ENCODE measurements around the gene KTI12.
"Not testable (repeated sequence)": the region's sequence is repeated elsewhere in the genome, so short reads cannot be mapped to it uniquely, and the experiment has no call there.

Gene KTI12, protein sequence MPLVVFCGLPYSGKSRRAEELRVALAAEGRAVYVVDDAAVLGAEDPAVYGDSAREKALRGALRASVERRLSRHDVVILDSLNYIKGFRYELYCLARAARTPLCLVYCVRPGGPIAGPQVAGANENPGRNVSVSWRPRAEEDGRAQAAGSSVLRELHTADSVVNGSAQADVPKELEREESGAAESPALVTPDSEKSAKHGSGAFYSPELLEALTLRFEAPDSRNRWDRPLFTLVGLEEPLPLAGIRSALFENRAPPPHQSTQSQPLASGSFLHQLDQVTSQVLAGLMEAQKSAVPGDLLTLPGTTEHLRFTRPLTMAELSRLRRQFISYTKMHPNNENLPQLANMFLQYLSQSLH

DNA sequence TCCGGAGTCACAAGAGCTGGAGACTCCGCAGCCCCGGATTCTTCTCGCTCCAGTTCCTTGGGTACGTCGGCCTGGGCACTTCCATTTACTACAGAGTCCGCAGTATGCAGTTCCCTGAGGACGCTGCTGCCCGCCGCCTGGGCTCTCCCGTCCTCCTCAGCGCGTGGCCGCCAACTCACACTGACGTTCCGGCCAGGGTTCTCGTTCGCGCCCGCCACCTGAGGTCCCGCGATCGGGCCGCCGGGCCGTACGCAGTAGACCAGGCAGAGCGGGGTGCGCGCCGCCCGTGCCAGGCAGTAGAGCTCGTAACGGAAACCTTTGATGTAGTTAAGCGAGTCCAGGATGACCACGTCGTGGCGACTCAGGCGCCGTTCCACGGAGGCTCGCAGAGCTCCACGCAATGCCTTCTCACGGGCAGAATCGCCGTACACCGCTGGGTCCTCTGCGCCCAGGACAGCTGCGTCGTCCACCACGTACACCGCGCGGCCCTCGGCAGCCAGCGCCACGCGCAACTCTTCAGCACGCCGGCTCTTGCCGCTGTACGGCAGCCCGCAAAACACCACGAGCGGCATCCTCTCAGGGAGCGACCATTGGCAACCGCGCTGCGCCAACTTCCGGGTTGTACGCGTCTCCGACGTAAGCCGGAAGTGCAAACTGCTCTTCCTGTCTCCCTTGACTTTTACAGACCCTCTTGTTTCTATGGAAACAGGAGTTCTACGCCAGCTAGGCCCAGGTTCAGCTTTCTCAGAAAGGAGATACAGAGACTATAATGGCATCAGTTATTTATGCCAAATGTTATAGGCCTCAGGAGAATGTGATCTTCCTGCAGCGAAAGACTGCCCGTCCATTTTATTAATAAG is at the start of gene KTI12:
TSS of gene KTI12 (minus strand) at position 621 of the 860 bp plus-strand sequence. CDS start at position 572, 49 bp downstream.
- peak; percentile 71 for DNase-seq (ENCODE audit: low read depth)

DNA sequence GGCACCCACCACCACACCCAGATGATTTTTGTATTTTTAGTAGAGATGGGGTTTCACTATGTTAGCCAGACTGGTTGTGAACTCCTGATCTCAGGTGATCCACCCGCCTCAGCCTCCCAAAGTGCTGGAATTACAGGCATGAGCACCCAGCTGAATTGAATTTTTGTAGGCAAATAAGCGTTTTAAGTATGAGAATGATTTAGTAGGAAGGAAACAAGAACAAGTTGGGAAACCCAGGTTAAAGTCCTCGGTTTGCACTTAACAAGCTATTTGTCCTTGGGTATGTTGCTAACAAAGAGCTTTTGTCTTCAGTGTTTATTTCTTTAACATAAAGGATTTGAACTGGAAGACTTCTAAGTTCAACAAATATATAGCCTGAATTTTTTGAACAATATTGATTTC is 46.4 kb upstream of the KTI12 start:
- DNase-seq (ENCODE audit: low read depth): no peak

DNA sequence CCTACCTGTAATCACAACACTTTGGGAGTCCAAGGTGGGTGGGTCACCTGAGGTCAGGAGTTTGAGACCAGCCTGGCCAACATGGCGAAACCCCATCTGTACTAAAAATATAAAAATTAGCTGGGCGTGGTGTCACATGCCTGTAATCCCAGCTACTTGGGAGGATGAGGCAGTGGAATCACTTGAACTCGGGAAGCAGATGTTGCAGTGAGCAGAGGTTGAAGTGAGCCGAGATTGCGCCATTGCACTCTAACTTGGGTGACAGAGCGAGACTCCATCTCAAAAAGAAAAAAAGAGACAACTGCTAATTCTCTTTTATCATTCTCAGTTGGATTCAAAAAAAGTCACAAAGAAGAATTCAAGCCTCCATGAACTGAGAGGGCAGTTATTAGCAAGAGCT is 43.7 kb upstream of the KTI12 start:
- DNase-seq (ENCODE audit: low read depth): not testable (repeated sequence)

DNA sequence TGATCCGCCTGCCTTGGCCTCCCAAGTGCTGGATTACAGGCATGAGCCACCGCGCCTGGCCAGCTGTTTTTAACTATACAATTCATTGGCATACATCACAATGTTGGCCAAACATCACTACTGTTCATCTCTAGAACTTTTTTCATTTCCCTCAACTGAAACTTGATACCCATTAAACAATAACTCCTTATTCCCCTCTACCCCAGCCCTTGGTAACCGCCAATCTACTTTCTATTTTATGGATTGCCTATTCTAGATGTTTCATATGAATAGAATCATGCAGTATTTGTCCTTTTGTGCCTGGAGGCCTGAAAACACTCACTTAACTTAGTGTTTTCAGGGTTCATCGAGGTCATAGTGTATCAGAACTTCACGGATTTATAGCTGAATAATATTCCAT is 38.7 kb upstream of the KTI12 start:
- no peak for DNase-seq (ENCODE audit: low read depth)

DNA sequence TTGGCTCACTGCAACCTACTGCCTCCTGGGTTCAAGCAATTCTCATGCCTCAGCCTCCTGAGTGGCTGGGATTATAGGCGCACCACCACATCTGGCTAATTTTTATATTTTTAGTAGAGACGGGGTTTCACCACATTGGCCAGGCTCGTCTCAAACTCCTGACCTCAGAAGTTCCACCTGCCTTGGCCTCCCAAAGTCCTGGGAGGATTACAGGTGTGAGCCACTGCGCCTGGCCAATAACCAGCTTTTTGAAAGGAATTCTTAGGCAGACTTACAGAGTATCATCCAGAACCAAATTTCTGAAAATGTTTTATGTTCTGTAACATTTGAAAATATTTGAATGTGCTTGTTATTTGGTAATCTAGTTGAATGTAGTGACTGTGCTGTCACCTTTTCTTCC is 37.1 kb upstream of the KTI12 start:
- DNase-seq (ENCODE audit: low read depth): no peak

DNA sequence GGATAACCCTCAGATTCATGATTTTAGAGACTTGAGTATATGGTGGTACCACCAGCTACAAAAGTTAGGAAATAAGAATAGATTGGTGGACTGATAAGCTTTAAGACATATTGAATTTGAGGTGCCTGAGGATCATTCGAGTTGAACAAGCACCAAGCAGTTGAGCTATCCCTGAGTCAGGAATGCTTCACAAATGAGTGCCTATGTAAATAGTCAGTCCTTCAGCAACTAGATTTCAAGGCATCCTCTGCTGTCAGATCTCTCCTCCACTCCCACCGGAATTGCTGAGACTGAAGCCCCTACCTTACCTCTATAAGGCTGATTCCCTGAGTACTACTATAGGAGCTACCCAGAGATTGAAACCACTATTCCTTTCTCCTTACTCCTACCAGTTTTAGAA is 29.6 kb upstream of the KTI12 start:
- DNase-seq (ENCODE audit: low read depth): no peak

DNA sequence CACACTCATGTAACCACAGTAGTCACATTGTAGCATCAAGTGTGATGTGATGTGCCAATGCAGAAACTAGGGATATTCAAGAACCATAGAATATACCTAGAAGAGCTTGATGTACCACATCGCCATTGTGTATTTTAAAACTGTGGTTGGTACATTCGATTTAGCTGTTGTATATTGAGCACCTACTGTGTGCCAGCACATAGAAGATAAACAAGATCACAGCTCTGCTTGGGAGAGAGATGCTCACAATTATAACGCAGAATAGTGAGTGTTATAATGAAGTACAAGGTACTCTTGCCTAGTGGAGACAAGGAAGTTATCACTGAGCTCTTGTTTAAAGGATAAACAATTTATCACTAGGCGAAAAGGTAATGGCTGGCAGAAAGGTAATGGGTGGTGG is 27.2 kb upstream of the KTI12 start:
- DNase-seq (ENCODE audit: low read depth): no peak

DNA sequence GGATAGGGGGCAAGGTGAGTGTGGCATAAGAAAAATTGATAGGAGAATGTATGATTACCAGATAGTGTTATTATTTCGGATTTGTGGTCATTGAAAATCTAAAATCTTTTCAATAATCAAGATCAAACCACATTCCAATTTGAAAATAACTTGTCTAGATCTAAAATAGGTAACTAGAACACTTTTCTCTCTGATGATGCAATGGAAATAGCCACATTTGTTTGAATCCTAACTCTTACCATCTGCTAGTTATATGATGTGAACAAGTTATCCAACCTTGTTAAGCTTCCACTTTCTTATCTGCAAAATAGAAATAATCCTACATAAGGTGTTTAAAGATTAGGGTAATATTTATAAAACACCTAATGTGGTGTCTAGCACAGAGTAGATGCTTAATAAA is 26.3 kb upstream of the KTI12 start:
- DNase-seq (ENCODE audit: low read depth): no peak

DNA sequence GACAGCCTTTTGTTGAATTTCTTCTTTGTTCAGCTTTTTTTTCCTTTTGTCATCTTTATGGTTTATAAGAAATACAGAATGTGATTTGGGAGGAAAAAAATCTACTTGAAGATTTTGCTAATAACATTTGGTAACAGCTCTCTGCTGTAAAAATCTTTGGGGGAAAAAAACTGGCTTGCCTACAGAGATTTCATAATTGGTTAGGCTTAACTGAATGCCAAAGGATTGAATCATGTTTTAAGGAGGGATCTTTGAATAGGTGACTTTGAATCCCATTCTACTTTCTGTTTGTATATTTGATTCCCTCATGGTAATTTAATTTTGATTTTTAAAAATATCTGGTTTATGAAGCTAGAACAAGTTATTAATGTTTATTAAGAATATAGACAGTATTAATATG is 25.7 kb upstream of the KTI12 start:
- DNase-seq (ENCODE audit: low read depth): no peak

DNA sequence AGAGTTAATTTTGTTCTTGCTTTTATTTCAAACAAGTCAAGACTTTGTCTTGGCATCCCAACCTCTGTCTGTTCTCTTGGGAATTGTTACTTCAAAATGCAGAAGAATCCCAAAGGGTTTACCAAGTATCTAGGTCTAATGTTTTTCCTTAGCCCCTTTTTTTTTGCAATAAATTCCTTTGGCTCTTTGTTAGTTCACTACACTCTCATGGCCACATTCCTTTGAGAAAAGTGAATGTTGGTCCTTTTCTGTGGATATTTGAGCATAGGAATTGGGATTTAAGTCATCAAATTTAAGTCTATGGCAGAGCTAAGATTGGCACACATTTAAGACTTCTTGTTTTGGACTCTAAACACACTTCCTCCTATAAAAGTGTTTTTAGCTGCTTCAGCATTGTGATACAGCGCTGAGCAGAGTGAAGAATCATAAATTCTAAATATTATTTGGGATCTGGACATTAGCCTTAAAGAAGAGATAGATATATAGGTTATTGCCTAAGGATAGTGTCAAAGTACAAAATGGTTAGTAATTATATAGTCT is 24.3 kb upstream of the KTI12 start:
- no peak for DNase-seq (ENCODE audit: low read depth)

DNA sequence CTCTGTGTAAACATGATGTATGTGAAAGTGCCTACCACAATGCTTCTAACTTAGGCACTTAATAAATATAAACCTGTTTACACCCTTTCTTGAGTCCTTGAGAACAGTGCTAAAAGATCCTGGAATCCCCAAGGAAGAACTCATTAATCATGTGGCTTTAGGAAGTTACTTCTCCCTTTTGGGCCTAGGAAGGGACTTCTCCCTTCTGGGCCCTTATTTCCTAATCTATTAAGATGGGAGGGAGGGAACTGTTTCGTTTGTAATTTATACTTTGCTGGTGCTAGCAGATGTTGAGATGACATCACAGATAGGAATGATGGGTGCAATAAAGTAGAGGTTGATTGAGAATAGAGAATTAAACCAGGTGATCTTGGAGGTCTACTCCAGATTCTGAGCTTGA is 23.6 kb upstream of the KTI12 start:
- DNase-seq (ENCODE audit: low read depth): no peak

DNA sequence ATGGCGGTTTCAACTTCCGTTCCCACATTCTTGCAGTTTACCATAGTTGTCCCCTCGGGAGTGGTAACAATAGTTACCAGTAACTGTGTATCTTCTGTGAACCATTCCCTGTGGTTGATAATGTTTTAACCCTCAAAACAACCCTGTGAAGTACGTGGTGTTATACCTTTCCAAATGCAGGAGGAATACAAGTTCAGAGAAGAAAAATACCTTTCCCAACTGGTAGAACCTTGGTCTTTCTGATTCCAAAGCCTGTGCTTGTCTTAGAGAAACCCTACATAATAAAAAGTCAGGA is 23.3 kb upstream of the KTI12 start:
- DNase-seq (ENCODE audit: low read depth): no peak

DNA sequence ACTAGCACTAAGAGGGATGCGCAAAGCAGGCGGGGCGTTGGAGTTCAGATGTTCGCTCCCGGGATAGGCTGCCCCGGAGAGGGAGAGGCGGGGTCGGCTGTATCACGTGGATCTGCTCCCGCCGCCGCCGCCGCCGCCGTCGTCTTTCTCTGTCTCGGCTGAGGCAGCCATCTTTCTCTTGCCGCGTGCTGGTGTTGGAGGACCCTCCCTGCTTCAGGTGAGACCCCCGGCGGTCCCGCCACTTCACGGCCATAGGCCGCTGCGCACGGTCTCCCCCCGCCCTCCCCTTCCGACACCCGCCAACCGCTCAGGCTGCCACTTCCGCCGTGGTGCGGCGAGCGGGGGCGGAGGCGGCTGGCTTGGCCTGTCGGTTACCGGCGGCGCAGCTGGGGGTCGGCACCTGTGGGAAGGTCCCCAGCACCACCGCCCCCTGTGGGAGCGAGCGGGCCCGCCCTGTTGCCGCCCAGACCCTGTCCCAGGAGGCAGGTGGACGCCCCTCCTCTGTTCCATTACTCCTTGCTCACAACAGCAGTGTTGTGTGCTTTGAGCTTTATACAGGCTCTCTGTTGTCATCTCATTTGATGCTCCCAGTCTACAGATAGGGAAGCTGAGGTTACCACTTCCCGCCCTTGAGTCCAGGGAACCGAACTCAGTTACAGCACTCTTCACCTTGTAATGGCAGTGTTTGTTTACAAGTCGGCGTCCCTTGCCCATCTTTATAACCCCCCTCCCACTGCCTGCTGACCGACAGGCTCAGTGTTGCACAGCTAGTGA is 22.7 kb upstream of the KTI12 start, which contains the start of gene BTF3L4:
TSS of gene BTF3L4 (plus strand) at position 133 of the 774 bp plus-strand sequence. CDS start 3,553 bp downstream, outside the sequence.
- DNase-seq (ENCODE audit: low read depth): peak; percentile 83

DNA sequence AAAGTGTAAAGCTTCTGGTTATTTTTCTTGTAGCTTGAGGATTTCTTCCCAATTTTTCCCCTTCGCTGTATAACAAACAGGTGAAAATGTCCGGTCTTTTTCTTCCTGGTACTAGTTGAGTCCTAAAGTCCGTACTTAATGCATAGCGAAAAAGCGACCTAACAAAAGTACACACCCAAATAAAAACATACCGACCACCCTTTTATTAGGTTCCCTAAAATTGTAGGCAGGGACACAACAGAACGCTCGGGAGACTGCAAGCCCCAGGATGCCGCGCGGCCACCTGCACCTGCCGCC is 22.2 kb upstream of the KTI12 start:
- no peak for DNase-seq (ENCODE audit: low read depth)

DNA sequence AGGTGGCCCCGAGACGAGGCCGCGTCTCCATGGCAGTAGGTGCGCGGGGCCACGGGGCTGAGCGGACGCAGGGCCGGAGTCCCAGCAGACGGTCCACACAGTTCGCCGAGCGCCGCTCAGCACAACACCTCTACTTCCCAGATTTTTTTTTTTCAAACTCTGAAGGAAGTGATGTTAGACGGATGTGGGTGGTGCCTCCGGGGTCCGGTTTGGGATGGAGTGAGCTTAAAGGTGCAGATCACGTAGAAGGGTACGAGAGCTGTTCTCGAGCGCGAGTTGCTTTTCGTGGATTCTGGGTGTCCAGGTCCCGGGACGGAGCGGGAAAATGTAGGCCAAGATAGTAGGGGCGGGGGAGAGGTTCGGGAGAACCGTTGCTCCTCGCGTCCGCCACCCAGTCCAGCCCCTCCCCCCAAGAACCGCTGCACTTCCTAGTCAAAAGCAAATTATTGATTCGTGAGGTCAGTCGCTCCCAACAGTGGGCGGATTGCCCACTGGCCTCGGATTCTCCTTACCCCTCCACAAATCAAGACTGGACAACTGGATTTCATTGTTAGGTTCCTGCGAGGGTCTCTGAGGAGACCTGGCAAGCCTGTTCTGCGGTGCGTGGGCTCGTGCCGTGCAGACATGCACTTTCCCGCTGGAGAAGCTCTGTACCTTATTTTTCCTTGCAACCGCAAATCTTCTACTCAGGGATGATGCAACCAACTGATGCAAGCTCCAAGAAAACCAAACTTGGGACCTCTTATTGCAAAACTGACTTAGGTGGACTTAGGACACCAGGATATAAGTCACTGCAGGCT is 21.7 kb upstream of the KTI12 start, which contains the start of gene TXNDC12:
TSS of gene TXNDC12 (minus strand) at position 126 of the 800 bp plus-strand sequence. CDS start at position 31, 95 bp downstream.
- DNase-seq (ENCODE audit: low read depth): peak; percentile 31

DNA sequence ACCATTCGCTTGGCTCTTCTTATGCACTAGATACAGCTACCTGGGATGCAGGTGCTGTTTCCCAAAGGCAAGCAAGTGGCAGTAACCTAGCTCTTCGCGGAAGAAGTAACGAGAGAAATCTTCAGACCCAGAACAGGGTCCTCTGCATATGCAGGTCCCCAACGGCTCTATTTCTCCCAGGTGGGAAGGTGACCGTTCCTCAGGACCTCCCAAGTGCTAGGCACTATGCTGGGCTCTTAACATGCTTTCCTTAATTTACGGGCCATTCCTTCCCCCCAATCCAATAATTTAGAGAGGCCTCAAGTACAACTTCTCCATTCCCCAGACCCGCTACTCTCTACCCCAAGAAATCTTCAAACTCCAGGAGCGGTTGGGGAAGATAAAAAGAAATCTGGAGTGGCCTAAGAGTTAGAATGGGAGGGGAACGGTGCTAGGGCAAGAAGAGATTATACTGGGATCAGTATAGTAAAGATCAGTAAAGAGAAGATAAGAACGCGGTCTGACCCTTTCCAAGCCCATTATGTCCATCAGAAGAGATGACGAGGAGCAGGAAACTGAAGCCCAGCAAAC is 21.0 kb upstream of the KTI12 start:
- no peak for DNase-seq (ENCODE audit: low read depth)

DNA sequence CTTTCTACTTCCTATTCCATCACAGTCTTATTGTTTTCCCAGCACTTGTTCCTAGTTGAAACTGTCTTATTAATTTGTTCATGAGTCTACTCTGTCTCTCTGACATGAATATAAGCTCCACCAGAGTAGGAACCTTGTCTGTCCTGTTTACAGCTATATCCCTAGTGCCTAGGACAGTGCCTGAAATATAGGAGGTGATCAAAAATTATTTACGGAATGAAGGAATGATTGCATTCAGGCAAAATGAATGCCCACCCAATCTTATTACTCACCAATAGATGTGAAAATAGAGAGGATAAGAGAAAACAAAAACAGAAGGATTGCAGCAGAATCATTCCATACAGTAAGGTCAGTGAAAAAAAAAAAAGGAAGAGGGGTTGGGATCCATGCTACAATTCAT is 20.3 kb upstream of the KTI12 start:
- no peak for DNase-seq (ENCODE audit: low read depth)

DNA sequence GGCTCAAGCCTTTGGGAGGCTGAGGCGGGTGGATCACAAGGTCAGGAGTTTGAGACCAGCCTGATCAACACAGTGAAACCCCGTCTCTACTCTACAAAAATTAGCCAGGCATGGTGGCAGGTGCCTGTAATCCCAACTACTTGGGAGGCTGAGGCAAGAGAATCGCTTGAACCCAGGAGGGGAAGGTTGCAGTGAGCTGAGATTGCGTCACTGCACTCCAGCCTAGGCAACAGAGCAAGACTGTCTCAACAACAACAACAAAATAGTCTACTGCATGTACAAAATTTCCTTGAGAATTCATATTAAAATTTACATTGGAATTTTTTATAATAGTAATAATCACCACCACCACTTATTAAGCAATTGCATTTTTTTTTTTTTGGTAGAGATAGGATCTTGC is 15.7 kb upstream of the KTI12 start:
- DNase-seq (ENCODE audit: low read depth): not testable (repeated sequence)

DNA sequence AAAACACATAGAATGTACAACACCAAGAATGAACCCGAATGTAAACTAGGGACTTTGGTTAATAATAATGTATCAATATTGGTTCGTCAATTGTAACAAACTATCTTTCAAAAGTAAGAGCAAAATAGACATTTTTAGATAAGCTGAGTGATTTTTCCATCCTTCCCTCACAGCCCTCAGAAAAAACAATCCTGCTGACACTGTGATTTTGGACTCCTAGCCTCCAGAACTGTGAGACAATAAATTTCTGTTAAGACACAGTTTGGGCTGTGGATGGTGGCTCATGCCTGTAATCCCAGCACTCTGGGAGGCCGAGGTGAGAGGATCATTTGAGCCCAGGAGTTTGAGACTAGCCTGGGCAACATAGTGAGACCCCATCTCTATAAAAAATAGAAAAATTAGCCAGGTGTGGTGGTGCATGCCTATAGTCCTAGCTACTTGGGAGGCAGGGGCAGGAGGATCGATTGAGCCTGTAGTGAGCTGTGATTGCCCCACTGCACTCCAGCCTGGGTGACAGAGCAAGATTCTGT is 12.1 kb upstream of the KTI12 start:
- not testable (repeated sequence) for DNase-seq (ENCODE audit: low read depth)

DNA sequence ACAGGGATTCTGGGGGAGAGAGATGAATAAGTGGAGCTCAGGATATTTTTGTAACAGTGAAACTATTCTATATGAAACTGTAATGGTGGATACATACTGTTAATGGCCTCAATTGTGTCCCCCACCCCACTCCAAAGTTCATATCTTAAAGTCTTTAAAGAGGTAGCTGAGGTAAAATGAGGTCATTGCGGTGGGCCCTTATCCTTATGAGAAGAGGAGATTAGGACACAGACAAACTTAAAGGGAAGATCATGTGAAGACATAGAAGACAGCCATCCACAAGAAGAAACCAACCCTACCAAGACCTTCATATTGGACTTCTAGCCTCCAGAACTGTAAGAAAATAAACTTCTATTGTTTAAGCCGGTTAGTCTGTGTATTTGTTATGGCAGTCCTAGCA is 11.6 kb upstream of the KTI12 start:
- no peak for DNase-seq (ENCODE audit: low read depth)

Measured in stimulated activated CD8-positive, alpha-beta memory T cell treated with anti-CD3 and anti-CD28 coated beads, Interleukin-15, amount 100 ng/mL, for 1 hour (primary cell).